Fibroblast of pulmonary artery (primary cell): ENCODE measurements around the gene HS1BP3.
A peak's percentile ranks its signal among the peaks of the same experiment; 100 is the strongest.

ENCODE experiments used
- DNase-seq: peaks from one replicate; pipeline ENCODE4 v3.0.0-alpha.2; 2010; ENCODE audit warnings: low read depth
- H3K4me3 ChIP-seq: replicated peaks from 2 replicates; pipeline ENCODE4 v1.5.1; 2011; ENCODE audit warnings: low read depth, mild to moderate bottlenecking, control low read depth, low read length, moderate library complexity
- TF ChIP-seq, protein P1 (sequence below): IDR thresholded peaks from 2 replicates; pipeline ENCODE4 v1.5.1; 2011; ENCODE audit warnings: mild to moderate bottlenecking, control low read depth, low read length, inconsistent platforms; ENCODE audit errors: missing control alignments

The HS1BP3 gene

DNA sequence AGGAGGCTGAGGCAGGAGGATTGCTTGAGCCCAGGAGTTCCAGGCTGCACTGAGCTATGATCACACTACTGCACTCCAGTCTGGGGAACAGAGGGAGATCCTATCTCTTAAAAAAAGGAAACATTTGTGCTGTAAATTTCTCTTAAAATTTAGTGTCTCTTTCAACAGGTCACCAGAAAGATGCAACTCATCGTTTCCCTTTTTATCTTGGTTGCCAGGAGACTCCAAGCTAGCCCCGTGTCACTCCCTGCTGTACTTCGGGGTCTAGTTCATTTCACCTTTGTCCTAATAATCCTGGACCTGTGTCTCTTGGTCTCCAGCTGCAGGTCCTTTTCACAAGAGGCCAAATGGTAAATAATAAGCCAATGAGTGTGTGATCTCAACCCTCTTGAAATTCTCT, 7.1 kb downstream of the HS1BP3 start:
- TF ChIP-seq, protein P1, sequence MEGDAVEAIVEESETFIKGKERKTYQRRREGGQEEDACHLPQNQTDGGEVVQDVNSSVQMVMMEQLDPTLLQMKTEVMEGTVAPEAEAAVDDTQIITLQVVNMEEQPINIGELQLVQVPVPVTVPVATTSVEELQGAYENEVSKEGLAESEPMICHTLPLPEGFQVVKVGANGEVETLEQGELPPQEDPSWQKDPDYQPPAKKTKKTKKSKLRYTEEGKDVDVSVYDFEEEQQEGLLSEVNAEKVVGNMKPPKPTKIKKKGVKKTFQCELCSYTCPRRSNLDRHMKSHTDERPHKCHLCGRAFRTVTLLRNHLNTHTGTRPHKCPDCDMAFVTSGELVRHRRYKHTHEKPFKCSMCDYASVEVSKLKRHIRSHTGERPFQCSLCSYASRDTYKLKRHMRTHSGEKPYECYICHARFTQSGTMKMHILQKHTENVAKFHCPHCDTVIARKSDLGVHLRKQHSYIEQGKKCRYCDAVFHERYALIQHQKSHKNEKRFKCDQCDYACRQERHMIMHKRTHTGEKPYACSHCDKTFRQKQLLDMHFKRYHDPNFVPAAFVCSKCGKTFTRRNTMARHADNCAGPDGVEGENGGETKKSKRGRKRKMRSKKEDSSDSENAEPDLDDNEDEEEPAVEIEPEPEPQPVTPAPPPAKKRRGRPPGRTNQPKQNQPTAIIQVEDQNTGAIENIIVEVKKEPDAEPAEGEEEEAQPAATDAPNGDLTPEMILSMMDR: no peak
- DNase-seq: no peak
- no peak overlapping the region for H3K4me3 ChIP-seq

DNA sequence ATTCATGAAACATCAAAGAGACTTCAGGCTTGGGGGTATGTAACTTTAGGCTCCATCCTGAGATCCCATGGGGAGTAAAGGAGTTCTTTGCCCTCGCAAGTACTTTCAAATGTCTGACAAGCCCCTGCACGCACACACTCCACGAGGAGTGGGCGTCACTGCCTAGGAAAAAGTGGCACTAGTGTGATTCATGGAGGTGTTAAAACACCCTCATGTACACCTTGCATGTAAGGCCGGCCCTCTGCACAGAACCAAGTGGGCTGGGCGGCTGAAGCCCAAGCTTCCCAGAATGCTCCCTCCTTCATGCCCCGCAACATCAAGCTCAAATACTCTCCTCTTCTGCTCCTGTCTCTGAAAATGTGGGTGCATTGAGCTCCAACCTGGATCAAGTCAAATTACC, 7.8 kb downstream of the HS1BP3 start:
- no peak overlapping the region for H3K4me3 ChIP-seq
- TF ChIP-seq, protein P1: no peak
- DNase-seq: no peak

DNA sequence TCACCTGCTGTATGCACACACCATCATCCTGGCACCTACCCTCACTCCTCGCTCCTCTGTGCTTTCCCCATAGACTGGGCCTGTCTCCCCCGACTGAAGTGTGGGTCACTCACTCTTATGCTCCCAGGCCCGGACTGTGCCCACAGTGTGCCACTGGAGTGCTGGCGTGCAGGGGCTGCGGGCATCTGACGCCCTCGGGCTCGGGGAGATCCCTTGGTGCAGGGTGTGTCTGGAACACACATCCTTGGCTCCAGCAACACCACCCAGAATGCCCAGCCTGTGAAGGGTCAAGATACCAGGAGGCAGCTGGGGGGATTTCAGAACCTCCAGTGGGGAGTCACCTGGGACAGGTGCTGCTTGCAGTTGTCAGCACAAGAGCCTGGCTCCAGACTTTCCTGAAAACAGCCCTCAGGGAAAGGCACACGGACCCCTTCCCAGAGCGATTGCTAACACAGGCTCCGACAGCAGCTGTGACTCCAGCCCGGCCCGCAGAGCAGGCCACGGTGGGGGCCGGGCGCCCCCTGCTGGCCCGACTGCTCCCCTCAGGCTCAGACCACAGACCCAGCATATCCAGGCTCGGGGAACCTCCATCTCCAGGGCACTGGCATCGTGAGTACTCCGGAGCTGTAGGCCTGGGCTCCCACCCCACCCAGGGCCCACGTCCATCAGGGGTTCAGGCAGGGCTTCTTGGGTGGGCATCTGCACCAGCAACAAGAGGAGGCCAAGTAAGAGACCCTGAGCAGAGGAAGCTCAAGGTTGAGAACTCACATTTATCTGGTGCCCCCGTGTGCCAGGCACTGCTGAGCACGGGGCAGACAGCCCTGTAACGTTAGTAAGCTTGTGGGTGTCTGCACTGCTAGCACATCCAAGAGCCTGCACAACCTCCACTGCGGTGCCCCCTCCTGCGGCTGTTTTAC, 8.6 kb downstream of the HS1BP3 start:
- no peak overlapping the region for H3K4me3 ChIP-seq
- peak; percentile 71 for DNase-seq
- TF ChIP-seq, protein P1: peak; percentile 90

DNA sequence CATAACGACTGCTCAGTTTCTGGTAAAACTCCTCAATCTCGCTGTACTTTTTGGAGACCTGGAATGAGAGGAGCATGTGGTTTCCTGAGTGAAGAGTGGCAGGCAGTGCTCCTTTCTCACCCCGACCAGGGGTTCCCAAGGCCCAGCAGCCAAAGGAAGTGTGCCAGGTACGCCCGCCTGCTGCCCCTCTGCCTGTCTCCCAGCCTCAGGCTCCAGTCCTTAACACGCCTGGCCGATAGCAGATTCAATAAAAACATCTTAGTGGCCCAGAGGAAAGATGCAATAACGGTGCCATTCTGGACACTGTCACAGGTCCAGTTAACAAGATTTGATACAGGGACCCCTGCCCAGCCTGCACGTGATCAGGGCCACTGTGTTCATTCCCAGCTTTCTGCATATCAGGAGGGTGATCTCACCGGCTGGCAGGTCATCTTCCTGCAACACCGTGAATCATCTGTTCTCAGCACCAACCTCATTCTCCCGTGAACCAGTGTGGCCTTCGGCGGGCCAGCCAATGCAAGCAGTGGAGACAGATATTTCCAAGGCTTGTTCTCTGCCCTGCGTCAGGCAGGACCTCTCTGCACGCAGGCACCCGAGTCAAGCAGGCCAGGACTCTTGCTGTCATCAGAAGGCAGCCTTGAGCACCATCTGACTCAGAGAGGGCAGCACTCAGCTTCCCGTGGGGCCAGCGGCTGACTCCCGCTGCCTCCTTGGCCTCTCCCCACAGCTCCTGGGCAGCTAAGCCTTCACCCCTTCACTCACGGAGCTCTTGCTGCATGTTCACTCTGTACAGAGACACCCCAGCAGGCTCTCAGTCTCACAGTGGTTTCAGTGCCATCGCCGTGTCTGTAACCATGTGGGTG, 9.5 kb downstream of the HS1BP3 start:
- peak; percentile 32 for DNase-seq
- TF ChIP-seq, protein P1: no peak
- H3K4me3 ChIP-seq: no peak overlapping the region

DNA sequence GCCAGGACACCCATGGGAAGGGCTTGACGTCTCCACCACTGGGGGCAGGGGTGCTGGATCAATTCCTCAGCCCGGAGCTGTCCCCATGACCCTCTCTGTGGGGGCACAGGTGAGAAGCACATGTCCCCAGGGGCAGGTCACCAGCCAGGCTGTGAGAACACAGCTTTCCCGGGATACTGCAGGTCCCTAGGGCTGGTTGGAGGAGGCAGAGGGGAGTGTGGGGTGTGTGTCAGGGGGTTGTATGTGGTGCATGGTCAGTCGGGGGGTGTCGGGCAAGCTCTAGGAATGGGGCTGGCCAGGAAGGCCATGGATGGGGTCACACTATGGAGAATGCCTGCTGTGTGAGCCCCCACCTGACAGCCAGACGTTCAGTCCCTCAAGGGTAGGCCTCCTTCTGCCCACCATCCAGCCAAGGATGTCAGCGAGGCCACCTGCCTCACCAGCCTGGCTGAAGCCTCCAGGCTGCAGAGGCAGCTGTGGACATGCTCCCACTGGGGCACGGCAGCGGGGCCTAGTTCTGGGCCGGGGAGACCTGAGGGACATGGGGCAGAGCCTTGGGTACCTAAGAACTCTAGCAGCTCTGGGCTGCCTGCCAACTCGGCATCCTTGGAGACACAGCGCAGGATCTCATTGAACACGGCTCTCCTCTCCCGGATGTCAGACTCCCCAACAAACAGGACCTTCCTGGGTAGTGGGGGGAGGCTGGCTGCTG, 10.3 kb downstream of the HS1BP3 start:
- TF ChIP-seq, protein P1: no peak
- DNase-seq: no peak
- H3K4me3 ChIP-seq: no peak overlapping the region

DNA sequence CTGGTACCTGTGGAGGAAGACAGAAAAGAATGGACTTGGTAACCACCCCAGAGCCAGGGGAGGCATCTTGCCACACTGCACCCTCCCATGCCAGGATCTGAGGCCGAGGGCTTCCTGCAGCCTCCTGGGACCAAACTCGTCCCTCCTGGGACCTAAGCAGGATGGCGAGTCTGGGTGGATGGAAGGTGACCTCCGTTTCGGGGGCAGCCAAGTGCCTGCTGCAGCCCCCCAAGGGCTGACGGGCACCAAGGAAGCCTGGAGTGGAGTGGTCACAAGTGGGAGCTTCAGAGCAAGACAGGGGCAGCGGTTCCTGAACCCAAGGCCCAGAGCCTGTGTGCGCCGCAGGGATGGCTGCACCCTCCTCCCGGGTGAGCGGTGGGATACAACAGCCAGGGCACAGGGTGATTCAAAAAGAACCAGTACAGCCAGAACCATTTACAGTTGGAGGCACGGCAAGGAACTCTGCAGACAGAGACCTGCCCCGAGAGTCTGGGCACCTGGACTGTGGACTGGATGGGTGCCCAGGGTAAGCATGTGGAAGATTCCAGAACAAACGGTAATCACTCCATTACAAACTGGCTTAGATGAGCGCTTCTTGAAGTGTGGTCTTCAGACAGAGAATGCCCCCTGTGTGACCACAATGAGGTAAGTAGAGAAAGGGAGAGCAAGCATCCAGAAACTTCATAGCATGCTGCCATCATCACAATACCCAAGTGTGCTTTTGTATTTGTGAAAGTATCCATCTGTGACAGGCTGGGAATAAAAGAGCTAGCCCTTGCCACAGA, 12.1 kb downstream of the HS1BP3 start:
- no peak for DNase-seq
- H3K4me3 ChIP-seq: no peak overlapping the region
- TF ChIP-seq, protein P1: no peak
